HG03097 (cell line): ENCODE measurements around the gene SDK1.

Source experiments
- ATAC-seq: cut with Tn5 transposase; IDR thresholded peaks from one replicate; pipeline ENCODE4 v1.9.1; 2021; ENCODE audit not compliant: unreplicated experiment, low FRiP score

SDK1 gene

GRCh38 chr7:3451701-3452100 lies 150.6 kb downstream of the SDK1 start:
- ATAC-seq: no peak

GRCh38 chr7:3453398-3453797 lies 152.3 kb downstream of the SDK1 start:
- no peak for ATAC-seq

GRCh38 chr7:3455806-3456595 lies 154.9 kb downstream of the SDK1 start:
- no peak for ATAC-seq

GRCh38 chr7:3459111-3459510 lies 158.1 kb downstream of the SDK1 start:
- no peak for ATAC-seq

- ATAC-seq: no peak
Observed at GRCh38 chr7:3461923-3462322, 160.9 kb downstream of the SDK1 start.

GRCh38 chr7:3463696-3464095 lies 162.6 kb downstream of the SDK1 start:
- no peak for ATAC-seq

- no peak for ATAC-seq
Observed at GRCh38 chr7:3464900-3465622, 164.0 kb downstream of the SDK1 start.

GRCh38 chr7:3466261-3466660 lies 165.2 kb downstream of the SDK1 start:
- no peak for ATAC-seq

- no peak for ATAC-seq
Observed at GRCh38 chr7:3469641-3470040, 168.6 kb downstream of the SDK1 start.

GRCh38 chr7:3480197-3480596 lies 179.1 kb downstream of the SDK1 start:
- ATAC-seq: no peak

GRCh38 chr7:3481435-3481834 lies 180.4 kb downstream of the SDK1 start:
- no peak for ATAC-seq

GRCh38 chr7:3482147-3482921 lies 181.3 kb downstream of the SDK1 start:
- ATAC-seq: no peak

- ATAC-seq: no peak
Observed at GRCh38 chr7:3486841-3487240, 185.8 kb downstream of the SDK1 start.

- no peak for ATAC-seq
Observed at GRCh38 chr7:3488829-3489228, 187.8 kb downstream of the SDK1 start.

- no peak for ATAC-seq
Observed at GRCh38 chr7:3493499-3493898, 192.4 kb downstream of the SDK1 start.

- ATAC-seq: no peak
Observed at GRCh38 chr7:3494947-3495346, 193.9 kb downstream of the SDK1 start.

- no peak for ATAC-seq
Observed at GRCh38 chr7:3495530-3495929, 194.5 kb downstream of the SDK1 start.

- ATAC-seq: no peak
Observed at GRCh38 chr7:3495954-3496353, 194.9 kb downstream of the SDK1 start.

GRCh38 chr7:3497796-3498195 lies 196.7 kb downstream of the SDK1 start:
- no peak for ATAC-seq

GRCh38 chr7:3501671-3502070 lies 200.6 kb downstream of the SDK1 start:
- no peak for ATAC-seq

GRCh38 chr7:3504384-3504783 lies 203.3 kb downstream of the SDK1 start:
- no peak for ATAC-seq
